HL-60 (cell line): ENCODE measurements around the gene AHRR.

Experiments used
- GABPA ChIP-seq: IDR thresholded peaks from 2 replicates; pipeline ENCODE4 v1.6.1; 2012; ENCODE audit warnings: low read depth
- TF ChIP-seq, protein P1 (sequence below): IDR thresholded peaks from one replicate; pipeline ENCODE4 v1.5.1; 2011; ENCODE audit warnings: low read length, control low read depth, inconsistent platforms; ENCODE audit not compliant: insufficient read depth
- TF ChIP-seq, protein P2 (sequence below): IDR thresholded peaks from 2 replicates; pipeline ENCODE4 v1.6.1; 2012; ENCODE audit warnings: low read depth; ENCODE audit not compliant: insufficient replicate concordance

DNA sequence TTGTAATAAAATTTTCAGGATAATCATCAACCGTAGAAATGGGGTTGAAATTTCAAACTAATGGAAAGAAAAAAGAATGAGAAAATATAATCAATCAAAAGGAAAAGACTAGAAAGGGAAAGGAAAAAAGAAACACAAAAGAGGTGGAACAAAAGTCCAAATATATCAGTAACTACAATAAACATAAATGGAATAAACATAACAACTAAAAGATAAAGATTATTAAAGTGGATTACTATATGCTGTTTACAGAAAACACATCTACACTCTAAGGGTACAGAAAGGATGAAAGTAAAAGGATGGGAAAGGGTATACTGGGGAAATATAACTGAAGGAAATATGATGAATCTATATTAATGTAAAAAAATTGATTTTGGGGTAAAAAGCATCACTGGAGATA is 43.0 kb downstream of the AHRR start:
- TF ChIP-seq, protein P1, sequence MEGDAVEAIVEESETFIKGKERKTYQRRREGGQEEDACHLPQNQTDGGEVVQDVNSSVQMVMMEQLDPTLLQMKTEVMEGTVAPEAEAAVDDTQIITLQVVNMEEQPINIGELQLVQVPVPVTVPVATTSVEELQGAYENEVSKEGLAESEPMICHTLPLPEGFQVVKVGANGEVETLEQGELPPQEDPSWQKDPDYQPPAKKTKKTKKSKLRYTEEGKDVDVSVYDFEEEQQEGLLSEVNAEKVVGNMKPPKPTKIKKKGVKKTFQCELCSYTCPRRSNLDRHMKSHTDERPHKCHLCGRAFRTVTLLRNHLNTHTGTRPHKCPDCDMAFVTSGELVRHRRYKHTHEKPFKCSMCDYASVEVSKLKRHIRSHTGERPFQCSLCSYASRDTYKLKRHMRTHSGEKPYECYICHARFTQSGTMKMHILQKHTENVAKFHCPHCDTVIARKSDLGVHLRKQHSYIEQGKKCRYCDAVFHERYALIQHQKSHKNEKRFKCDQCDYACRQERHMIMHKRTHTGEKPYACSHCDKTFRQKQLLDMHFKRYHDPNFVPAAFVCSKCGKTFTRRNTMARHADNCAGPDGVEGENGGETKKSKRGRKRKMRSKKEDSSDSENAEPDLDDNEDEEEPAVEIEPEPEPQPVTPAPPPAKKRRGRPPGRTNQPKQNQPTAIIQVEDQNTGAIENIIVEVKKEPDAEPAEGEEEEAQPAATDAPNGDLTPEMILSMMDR: no peak
- TF ChIP-seq, protein P2, sequence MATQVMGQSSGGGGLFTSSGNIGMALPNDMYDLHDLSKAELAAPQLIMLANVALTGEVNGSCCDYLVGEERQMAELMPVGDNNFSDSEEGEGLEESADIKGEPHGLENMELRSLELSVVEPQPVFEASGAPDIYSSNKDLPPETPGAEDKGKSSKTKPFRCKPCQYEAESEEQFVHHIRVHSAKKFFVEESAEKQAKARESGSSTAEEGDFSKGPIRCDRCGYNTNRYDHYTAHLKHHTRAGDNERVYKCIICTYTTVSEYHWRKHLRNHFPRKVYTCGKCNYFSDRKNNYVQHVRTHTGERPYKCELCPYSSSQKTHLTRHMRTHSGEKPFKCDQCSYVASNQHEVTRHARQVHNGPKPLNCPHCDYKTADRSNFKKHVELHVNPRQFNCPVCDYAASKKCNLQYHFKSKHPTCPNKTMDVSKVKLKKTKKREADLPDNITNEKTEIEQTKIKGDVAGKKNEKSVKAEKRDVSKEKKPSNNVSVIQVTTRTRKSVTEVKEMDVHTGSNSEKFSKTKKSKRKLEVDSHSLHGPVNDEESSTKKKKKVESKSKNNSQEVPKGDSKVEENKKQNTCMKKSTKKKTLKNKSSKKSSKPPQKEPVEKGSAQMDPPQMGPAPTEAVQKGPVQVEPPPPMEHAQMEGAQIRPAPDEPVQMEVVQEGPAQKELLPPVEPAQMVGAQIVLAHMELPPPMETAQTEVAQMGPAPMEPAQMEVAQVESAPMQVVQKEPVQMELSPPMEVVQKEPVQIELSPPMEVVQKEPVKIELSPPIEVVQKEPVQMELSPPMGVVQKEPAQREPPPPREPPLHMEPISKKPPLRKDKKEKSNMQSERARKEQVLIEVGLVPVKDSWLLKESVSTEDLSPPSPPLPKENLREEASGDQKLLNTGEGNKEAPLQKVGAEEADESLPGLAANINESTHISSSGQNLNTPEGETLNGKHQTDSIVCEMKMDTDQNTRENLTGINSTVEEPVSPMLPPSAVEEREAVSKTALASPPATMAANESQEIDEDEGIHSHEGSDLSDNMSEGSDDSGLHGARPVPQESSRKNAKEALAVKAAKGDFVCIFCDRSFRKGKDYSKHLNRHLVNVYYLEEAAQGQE: no peak
- no peak for TF ChIP-seq GABPA
